Activated naive CD8-positive, alpha-beta T cell (primary cell): ENCODE results near the gene CCDC181.

Experiments used
- H3K27ac Mint-ChIP-seq: one replicate; pipeline ENCODE4 v1.8.0; 2021; ENCODE audit warnings: mixed read lengths
- H3K27me3 Mint-ChIP-seq: one replicate; pipeline ENCODE4 v1.8.0; 2021; ENCODE audit warnings: mixed read lengths
- H3K36me3 Mint-ChIP-seq: one replicate; pipeline ENCODE4 v1.8.0; 2021; ENCODE audit warnings: mixed read lengths
- H3K4me1 Mint-ChIP-seq: one replicate; pipeline ENCODE4 v1.8.0; 2021; ENCODE audit warnings: low read depth, mixed read lengths
- H3K4me3 Mint-ChIP-seq: one replicate; pipeline ENCODE4 v1.8.0; 2021; ENCODE audit warnings: mild to moderate bottlenecking, mixed read lengths
- H3K9me3 Mint-ChIP-seq: one replicate; pipeline ENCODE4 v1.8.0; 2021; ENCODE audit warnings: low read depth, mixed read lengths

CCDC181 gene

DNA sequence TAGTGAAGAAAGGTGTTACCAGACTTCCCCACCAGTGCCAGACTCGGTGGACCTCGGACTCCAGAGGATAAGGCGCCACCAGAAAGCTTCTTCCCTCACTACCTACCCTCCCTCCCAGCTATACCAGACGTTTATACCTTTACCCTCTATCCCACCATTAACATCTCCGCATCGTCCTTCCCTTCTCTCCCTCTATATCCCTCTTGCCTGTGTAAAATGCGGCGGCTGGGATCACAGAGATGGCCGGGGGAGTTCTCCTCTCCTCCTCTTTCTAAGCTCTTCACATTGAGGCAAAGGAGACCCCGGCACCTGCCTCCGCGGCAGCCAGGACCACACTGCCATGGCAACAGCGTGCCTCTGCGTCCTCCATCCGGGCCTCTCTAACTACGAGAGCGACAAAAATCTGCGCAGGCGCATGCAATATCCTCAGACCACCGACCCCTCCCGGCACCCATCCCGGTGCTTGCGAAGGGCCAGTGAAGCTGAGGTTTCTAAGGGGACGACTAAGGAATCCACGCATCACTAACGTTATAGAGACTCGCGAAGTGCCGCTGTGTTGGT lies at the start of gene CCDC181:
Gene CCDC181, minus strand, starts transcription at position 394 of the 561 bp plus-strand sequence. CDS start 2,547 bp downstream, outside the sequence.
- peaks cover 8% of the 10 kb centered on the region for H3K4me1 Mint-ChIP-seq
- no peaks in the 10 kb centered on the region for H3K9me3 Mint-ChIP-seq
- H3K4me3 Mint-ChIP-seq, result peak within 1 kb of the TSS; percentile 96
- no peak within 1 kb of the TSS for H3K27ac Mint-ChIP-seq
- H3K27me3 Mint-ChIP-seq, result peaks cover 47% of the 10 kb centered on the region
- no peaks in the 10 kb centered on the region for H3K36me3 Mint-ChIP-seq

DNA sequence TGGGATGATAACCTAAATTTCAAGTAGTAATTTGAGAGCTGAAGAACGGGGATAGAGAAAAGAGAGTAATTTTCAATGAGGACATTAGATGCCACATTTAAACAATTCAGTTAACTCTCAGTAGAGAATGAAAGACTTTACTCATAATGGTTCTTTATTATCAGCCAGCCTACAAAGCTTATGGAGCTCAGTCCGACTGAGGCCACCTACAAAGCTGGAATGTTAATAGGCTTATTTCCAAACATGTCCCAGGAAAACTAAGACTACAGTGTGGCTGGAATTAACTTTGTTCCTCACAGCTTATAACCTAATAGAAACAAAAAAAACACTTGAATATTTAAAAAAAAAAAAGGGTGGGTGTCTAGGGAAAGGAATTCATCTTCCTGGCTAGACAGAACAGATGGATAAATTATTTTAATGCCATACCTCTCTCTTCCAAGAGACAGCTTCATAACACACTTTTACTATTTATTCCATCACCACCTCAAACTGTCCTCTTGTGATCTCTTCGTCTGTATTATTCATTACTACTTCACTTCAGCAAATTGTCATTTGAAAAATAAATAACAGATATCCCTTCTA lies 48.6 kb upstream of the CCDC181 start:
- no peaks in the 10 kb centered on the region for H3K9me3 Mint-ChIP-seq
- no peak overlapping the region for H3K27ac Mint-ChIP-seq
- no peak overlapping the region for H3K4me3 Mint-ChIP-seq
- H3K27me3 Mint-ChIP-seq, result no peaks in the 10 kb centered on the region
- H3K4me1 Mint-ChIP-seq, result peaks cover 8% of the 10 kb centered on the region
- H3K36me3 Mint-ChIP-seq, result peaks cover 15% of the 10 kb centered on the region

DNA sequence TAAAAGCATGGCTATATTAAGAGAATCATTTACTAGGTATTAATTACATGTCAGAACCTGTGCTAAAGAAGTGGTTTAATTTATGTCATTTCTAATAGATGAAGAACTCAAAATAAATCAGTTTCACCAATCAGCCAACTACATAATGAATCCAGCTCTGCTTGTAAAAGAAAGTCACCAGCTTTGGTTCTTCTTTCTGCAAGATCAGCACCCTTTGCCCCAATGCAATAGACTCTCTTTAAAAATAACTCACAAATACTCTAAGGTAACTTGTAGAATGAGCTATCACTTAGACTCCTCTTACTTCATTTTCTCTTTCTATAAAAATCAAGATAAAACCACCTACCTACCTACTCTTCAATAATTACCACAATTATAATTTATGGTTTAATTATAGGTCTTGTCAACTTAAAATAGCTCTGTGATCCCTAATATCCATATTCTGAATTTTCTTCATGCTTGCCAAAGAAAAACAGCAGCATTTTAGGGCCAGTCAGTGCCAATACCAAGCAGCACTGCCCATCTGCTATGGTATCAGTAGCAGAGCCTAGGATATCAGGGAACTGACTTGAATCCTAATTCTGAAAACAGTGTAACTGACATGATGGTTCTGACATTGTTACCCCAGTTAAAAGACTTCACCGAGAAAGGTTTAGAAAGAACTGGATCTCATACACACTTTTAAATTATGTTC lies 47.2 kb upstream of the CCDC181 start:
- no peak overlapping the region for H3K27ac Mint-ChIP-seq
- H3K36me3 Mint-ChIP-seq, result peaks cover 12% of the 10 kb centered on the region
- no peak overlapping the region for H3K4me3 Mint-ChIP-seq
- H3K27me3 Mint-ChIP-seq, result no peaks in the 10 kb centered on the region
- no peaks in the 10 kb centered on the region for H3K9me3 Mint-ChIP-seq
- H3K4me1 Mint-ChIP-seq, result peaks cover 1% of the 10 kb centered on the region

DNA sequence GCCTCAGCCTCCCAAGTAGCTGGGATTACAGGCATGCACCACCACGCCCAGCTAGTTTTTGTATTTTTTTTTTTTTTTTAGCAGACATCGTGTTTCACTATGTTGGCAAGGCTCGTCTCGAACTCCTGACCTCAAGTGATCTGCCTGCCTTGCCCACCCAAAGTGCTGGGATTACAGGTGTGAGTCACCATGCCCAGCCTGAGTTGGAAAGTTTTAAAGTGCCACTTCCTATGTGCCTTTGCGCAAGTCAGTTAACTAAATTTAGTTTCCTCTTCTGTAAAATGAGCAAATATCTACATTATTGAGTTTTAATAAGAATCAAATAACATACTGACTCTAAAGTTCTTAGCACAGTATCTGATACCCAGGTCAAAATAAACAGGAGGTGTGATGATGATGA lies 46.1 kb upstream of the CCDC181 start:
- H3K36me3 Mint-ChIP-seq, result peaks cover 12% of the 10 kb centered on the region
- no peaks in the 10 kb centered on the region for H3K9me3 Mint-ChIP-seq

DNA sequence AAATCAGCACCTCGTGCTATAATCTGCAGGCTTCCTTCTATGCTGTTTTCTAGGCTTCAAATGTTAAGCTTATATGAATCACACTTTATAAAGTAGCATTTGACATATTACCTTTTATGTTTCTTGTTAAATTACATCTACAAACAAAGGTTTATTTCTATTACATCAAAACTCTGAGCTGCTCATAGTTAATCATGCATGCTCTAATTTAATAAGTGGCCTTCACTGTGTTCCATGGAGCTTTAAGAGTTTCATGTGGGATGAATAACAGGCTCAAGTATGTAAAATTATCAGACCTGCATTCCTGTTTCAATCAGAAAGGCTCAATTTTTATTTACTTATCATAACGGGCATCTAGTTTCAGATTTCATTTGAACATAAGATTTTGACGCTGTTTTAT lies 45.5 kb upstream of the CCDC181 start:
- no peaks in the 10 kb centered on the region for H3K9me3 Mint-ChIP-seq
- H3K27me3 Mint-ChIP-seq, result no peaks in the 10 kb centered on the region
- H3K27ac Mint-ChIP-seq, result no peak overlapping the region
- H3K4me1 Mint-ChIP-seq, result no peaks in the 10 kb centered on the region
- H3K36me3 Mint-ChIP-seq, result peaks cover 12% of the 10 kb centered on the region
- H3K4me3 Mint-ChIP-seq, result no peak overlapping the region

More for the DNA sequence above, 46.1 kb upstream of the CCDC181 start:
- no peak overlapping the region for H3K4me3 Mint-ChIP-seq
- no peaks in the 10 kb centered on the region for H3K4me1 Mint-ChIP-seq
- H3K27me3 Mint-ChIP-seq, result no peaks in the 10 kb centered on the region
- no peak overlapping the region for H3K27ac Mint-ChIP-seq

DNA sequence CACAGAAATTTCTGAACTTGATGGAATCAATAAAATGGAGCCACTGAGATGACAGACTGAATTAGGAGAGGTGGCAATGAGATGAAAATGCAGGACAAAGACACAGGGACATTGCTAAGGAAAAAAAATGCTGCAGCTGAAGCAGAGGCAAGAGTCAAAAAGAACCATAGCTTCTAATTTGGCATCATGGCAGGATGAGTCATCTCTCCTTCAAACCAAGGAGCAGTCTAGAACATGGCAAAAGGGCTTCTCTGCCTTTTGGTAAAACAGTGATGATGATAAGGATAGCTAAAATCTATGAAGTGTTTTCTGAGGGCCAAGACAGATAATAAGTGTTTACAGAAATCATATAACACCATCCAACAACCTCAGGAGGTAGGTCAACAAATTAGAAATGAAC lies 41.7 kb upstream of the CCDC181 start:
- Mint-ChIP-seq H3K4me3 (no peak overlapping the region), H3K9me3 (no peaks in the 10 kb centered on the region), H3K4me1 (no peaks in the 10 kb centered on the region), H3K27me3 (no peaks in the 10 kb centered on the region), H3K36me3 (peaks cover 2% of the 10 kb centered on the region), H3K27ac (no peak overlapping the region)

DNA sequence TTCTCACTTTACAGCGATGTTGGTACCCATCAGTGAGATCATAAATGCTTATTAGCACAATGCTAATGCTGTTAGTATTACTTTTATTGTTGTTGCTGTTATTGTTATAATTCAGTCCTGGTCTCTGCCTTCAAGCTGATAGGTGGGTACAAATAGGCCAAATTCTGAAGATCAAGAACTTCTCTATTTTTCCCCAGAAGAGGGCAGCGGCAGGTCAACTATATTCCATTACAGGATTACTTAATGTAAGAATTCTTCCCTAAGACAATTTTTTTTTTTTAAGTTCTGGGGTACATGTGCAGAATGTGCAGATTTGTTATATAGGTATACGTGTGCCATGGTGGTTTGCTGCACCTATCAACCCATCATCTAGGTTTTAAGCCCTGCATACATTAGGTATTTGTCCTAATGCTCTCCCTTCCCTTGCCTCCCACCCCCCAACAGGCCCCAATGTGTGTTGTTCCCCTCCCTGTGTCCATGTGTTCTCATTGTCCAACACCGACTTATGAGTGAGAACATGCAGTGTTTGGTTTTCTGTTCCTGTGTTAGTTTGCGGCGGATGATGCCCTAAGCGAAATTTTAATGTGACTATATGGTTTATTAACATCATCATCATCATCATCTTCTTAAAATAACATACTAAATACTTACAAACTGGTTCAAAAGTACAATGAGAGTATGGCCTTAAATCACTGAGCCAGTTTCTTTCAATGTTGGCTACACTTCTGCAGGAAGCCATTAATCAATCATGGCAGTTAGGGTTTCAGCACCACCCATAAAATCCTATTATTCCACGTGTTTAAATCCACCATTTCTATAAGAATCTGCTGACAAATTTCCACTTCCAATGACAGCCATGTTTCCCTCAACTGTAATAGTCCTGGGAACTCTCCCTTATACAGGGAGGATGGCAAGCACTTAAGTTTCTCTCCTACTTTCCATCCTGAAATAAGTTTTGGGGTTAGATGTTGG lies 39.3 kb upstream of the CCDC181 start:
- Mint-ChIP-seq H3K4me3 (no peak overlapping the region), H3K9me3 (no peaks in the 10 kb centered on the region), H3K36me3 (peaks cover 2% of the 10 kb centered on the region), H3K27me3 (no peaks in the 10 kb centered on the region), H3K27ac (no peak overlapping the region), H3K4me1 (peaks cover 5% of the 10 kb centered on the region)

DNA sequence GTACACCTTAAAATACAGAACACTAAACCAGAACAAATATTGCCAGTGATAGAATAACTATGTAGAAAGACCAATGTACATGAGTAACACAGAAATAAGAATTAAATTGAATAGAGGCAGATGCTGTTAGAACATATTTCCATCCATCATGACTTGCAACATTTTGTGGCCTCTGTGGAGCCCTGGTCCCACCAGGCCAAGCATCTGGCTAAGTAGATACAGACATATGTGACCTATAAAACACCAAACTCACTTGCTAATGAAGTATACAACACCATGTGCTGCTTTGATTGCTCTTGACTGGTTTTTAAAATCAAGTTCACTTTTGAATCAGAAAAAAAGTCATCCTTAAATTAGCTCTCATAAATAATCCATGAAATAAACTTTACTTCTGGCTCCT lies 38.0 kb upstream of the CCDC181 start:
- H3K9me3 Mint-ChIP-seq, result no peaks in the 10 kb centered on the region
- H3K27ac Mint-ChIP-seq, result no peak overlapping the region
- no peak overlapping the region for H3K4me3 Mint-ChIP-seq
- H3K27me3 Mint-ChIP-seq, result peaks cover 5% of the 10 kb centered on the region
- peaks cover 13% of the 10 kb centered on the region for H3K4me1 Mint-ChIP-seq
- H3K36me3 Mint-ChIP-seq, result peaks cover 2% of the 10 kb centered on the region

DNA sequence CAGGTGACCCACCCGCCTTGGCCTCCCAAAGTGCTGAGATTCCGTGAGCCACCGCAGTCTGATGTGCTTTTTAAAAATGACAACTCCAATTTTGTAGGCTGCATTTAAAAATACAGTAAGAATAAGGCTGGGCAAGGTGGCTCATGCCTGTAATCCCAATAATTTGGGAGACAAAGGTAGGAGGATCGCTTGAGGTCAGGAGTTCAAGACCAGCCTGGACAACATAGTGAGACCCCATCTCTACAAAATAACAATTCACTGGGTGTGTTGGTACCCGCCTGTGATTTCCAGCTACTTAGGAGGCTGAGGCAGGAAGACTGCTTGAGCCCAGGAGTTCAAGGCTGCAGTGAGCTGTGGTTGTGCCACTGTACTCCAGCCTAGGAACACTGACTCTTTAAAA lies 35.1 kb upstream of the CCDC181 start:
- H3K36me3 Mint-ChIP-seq, result peaks cover 2% of the 10 kb centered on the region
- peaks cover 19% of the 10 kb centered on the region for H3K4me1 Mint-ChIP-seq
- H3K9me3 Mint-ChIP-seq, result peaks cover under 1% of the 10 kb centered on the region
- no peak overlapping the region for H3K27ac Mint-ChIP-seq
- H3K27me3 Mint-ChIP-seq, result peaks cover 7% of the 10 kb centered on the region
- H3K4me3 Mint-ChIP-seq, result no peak overlapping the region

DNA sequence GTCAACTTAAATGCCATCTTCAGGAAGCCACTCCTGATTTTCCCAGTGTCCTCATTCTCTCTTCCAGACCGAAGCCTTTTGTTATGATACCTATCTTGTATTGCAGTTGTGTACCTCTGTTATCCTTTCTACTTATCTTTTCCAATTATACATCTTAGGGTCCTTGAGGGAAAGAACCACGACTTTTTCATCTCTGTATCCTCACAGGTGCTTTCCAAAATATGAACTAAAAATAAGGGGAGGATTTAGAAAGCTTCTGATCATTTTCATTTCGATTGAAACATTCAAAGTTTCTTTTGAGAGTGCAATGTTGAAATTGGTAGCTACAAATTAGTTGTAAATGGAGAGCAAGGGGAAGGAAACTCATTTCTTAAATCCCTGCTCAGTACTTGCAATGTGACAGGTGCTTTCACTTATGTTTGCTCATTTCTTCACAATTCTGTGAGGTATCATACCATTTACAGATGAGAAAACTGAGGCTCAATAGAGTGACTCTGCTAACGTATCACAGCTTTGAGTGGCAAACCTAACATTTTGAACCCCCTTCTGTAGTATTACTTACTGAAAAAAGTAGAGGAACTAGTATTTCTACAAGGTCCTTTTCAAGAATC lies 34.2 kb upstream of the CCDC181 start:
- Mint-ChIP-seq H3K4me3 (peak overlapping the region; percentile 58), H3K27me3 (peaks cover 11% of the 10 kb centered on the region), H3K36me3 (peaks cover 6% of the 10 kb centered on the region), H3K27ac (no peak overlapping the region), H3K4me1 (peaks cover 19% of the 10 kb centered on the region), H3K9me3 (peaks cover 9% of the 10 kb centered on the region)

DNA sequence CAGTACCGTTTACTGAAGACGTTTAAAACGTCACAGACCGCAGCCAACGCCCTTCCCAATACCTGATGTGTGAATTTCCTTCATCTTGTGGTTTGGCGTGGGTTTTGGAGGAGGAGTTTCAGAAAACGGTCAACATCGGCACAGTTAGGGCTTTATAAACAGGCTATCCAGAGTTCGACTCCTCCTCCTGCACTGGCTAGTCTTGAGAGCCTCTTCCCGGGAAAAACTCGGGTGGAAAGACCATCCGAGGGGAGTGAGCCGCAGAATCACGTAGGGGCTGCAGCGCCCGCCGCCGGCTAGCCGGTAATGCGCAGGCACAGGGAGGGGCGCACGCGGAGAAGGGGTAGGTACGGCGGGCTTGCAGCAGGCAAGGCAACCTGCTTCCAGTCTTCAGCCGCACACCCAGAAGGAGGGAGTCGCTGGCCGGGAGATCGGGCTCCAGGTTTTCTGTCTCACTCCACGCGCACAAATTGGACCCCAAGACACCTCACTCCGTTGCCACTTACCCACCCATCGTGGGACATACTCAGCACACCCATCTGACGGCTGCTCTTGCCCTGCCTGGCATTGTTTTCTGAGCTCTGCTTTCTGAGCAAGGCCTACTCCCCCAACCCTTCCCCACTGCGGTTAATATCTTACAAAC lies 33.0 kb upstream of the CCDC181 start:
- peaks cover 22% of the 10 kb centered on the region for H3K4me1 Mint-ChIP-seq
- H3K27me3 Mint-ChIP-seq, result peaks cover 14% of the 10 kb centered on the region
- no peak overlapping the region for H3K27ac Mint-ChIP-seq
- peaks cover 4% of the 10 kb centered on the region for H3K36me3 Mint-ChIP-seq
- peak overlapping the region; percentile 58 for H3K4me3 Mint-ChIP-seq
- peaks cover 10% of the 10 kb centered on the region for H3K9me3 Mint-ChIP-seq

DNA sequence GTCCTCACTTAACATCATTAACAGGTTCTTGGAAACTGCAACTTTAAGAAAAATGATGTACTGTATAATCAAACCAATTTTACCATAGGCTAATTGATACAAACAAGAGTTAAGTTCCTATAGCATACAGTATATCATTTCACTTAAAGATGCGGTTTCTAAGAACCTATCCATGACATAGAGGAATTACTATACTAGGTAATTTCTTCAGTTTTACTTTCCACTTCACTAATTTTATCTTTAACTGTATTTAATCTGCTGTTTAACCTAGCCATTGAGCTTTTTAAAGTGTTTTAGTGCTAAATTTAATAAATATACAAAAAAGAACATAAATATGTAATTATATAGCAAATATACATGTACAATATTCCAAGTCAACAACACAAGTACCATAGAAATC lies 30.2 kb upstream of the CCDC181 start:
- peaks cover 4% of the 10 kb centered on the region for H3K36me3 Mint-ChIP-seq
- no peak overlapping the region for H3K4me3 Mint-ChIP-seq
- peaks cover 19% of the 10 kb centered on the region for H3K4me1 Mint-ChIP-seq
- no peak overlapping the region for H3K27ac Mint-ChIP-seq
- peaks cover 10% of the 10 kb centered on the region for H3K9me3 Mint-ChIP-seq
- H3K27me3 Mint-ChIP-seq, result peaks cover 14% of the 10 kb centered on the region

DNA sequence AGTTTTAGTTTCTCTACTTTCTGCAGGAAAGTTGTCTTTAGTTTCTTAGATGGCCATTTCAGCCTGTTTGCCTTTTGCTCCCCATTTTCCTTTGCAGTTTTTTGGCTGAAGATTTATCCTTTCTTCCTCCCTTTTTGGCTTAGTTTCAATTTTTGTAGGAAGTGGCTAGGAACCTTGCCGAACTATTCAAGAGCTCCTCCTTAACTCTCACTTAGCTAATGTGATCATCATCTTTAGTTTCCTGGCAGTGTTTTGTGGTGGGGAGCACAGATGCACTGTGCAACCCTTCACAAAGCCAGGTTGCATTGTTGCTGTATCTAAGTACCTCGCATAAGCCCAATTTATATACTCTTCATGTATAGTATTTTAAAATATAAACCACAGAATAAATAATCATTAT lies 28.8 kb upstream of the CCDC181 start:
- no peak overlapping the region for H3K27ac Mint-ChIP-seq
- H3K27me3 Mint-ChIP-seq, result peaks cover 15% of the 10 kb centered on the region
- H3K4me3 Mint-ChIP-seq, result no peak overlapping the region
- H3K36me3 Mint-ChIP-seq, result peaks cover 6% of the 10 kb centered on the region
- peaks cover 10% of the 10 kb centered on the region for H3K9me3 Mint-ChIP-seq
- peaks cover 12% of the 10 kb centered on the region for H3K4me1 Mint-ChIP-seq

DNA sequence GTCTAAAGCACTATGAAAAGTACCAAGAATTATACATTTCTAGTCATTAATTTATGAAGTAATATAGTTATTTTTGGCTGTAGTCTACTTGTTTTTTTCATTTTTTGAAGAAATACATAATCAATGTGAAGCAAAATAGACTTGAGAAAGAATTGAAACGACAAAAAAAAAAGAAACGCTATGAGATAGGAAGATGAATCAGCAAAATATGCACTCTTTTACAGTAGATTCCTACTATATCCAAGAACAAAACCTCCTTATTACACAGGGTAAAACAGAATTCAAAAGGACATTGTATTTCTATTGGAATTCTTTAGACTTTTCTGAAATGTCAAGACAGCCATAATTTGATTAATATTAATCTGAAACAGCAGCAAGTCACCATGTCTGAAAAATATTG lies 25.6 kb upstream of the CCDC181 start:
- H3K4me1 Mint-ChIP-seq, result peaks cover 3% of the 10 kb centered on the region
- peaks cover 9% of the 10 kb centered on the region for H3K36me3 Mint-ChIP-seq
- H3K27me3 Mint-ChIP-seq, result peaks cover 21% of the 10 kb centered on the region
- H3K9me3 Mint-ChIP-seq, result peaks cover 10% of the 10 kb centered on the region
- no peak overlapping the region for H3K4me3 Mint-ChIP-seq
- no peak overlapping the region for H3K27ac Mint-ChIP-seq
